H1 (cell line): ENCODE measurements around the gene CORO1A. TPM values are rescaled to one million over a fixed set of nuclear protein-coding genes. Genes with fewer than 3 reads are reported as not detected.
"Not testable (repeated sequence)": the region's sequence is repeated elsewhere in the genome, so short reads cannot be mapped to it uniquely, and the experiment has no call there.

Experiments used
- CTCF ChIA-PET: fragments of 300-600 bp; sonication (Branson Sonifier 250); formaldehyde crosslinking; loops from one replicate; lab custom pipeline; 2021; ENCODE audit not compliant: partially characterized antibody; lab: Charles Lee
- POLR2A ChIA-PET: fragments of 300-600 bp; sonication (Branson Sonifier 250); formaldehyde crosslinking; loops from one replicate; lab custom pipeline; 2021; ENCODE audit warnings: inconsistent platforms; ENCODE audit not compliant: partially characterized antibody; lab: Charles Lee
- DNase-seq, 2 experiments: peaks; one replicate each; pipeline versions ENCODE4 v3.0.0 to v3.0.0-alpha.2; 2010 to 2022; ENCODE audit warnings: low spot score in 2 of 2, low read depth in 1 of 2, mixed read lengths in 1 of 2
- FAIRE-seq: peaks from 2 replicates; lab custom pipeline; 2011; peaks lifted over from hg19 to GRCh38; lab: Jason Lieb, UNC
- H2AFZ ChIP-seq: 2 replicates; pipeline ENCODE4 v1.8.1; 2012; ENCODE audit warnings: low read length, inconsistent platforms
- H2AK5ac ChIP-seq: 2 replicates; pipeline ENCODE4 v1.6.1; 2013; ENCODE audit warnings: low read depth, low read length
- H2BK120ac ChIP-seq: replicated peaks from 2 replicates; pipeline ENCODE3; 2013; ENCODE audit warnings: low read depth, low read length, inconsistent platforms
- H2BK12ac ChIP-seq: 2 replicates; pipeline ENCODE4 v1.6.1; 2013; ENCODE audit warnings: low read depth, low read length
- H2BK15ac ChIP-seq: 2 replicates; pipeline ENCODE4 v1.6.1; 2013; ENCODE audit warnings: low read length
- H2BK20ac ChIP-seq: 2 replicates; pipeline ENCODE4 v1.6.1; 2013; ENCODE audit warnings: low read length
- H2BK5ac ChIP-seq: 2 replicates; pipeline ENCODE4 v1.6.1; 2013; ENCODE audit warnings: low read depth, low read length
- H3K14ac ChIP-seq: 2 replicates; pipeline ENCODE4 v1.6.1; 2013; ENCODE audit warnings: inconsistent platforms; ENCODE audit not compliant: insufficient read length
- H3K18ac ChIP-seq: 2 replicates; pipeline ENCODE4 v1.6.1; 2013; ENCODE audit warnings: low read length; ENCODE audit errors: extremely low read depth
- H3K23ac ChIP-seq: 2 replicates; pipeline ENCODE4 v1.6.1; 2013; ENCODE audit warnings: inconsistent platforms; ENCODE audit not compliant: insufficient read length
- H3K23me2 ChIP-seq: 2 replicates; pipeline ENCODE4 v1.6.1; 2013; ENCODE audit warnings: low read depth, low read length
- H3K27ac ChIP-seq: 2 replicates; pipeline ENCODE4 v1.6.1; 2011; ENCODE audit warnings: low read depth, low read length, inconsistent platforms
- H3K27me3 ChIP-seq, 4 experiments: replicated peaks in 1 of 4; 1 replicate in 1 of 4; 2 replicates in 3 of 4; pipeline versions ENCODE4 v1.6.1 to v1.8.1; 2011 to 2013; ENCODE audit warnings: low read length in 3 of 4, mild to moderate bottlenecking in 3 of 4, inconsistent platforms in 2 of 4, mixed read lengths in 2 of 4, moderate library complexity in 1 of 4; ENCODE audit not compliant: control insufficient read depth in 3 of 4, insufficient read depth in 3 of 4; ENCODE audit errors: extremely low read depth in 1 of 4
- H3K36me3 ChIP-seq, 4 experiments: 2 replicates each; pipeline versions ENCODE4 v1.6.1 to v1.8.1; 2011 to 2013; ENCODE audit warnings: mild to moderate bottlenecking in 4 of 4, low read length in 3 of 4, moderate library complexity in 2 of 4, control low read depth in 1 of 4, inconsistent platforms in 1 of 4; ENCODE audit not compliant: insufficient read depth in 4 of 4, control insufficient read depth in 2 of 4
- H3K4ac ChIP-seq: replicated peaks from 2 replicates; pipeline ENCODE3; 2013; ENCODE audit warnings: low read length, low read depth, mixed read lengths, inconsistent platforms; ENCODE audit not compliant: insufficient read length
- H3K4me1 ChIP-seq, 4 experiments: replicated peaks in 1 of 4; 1 replicate in 1 of 4; 2 replicates in 3 of 4; pipeline versions ENCODE4 v1.6.1 to v1.8.1; 2011 to 2013; ENCODE audit warnings: low read length in 3 of 4, inconsistent platforms in 2 of 4, mixed read lengths in 1 of 4; ENCODE audit not compliant: insufficient read depth in 4 of 4, control insufficient read depth in 3 of 4
- H3K4me2 ChIP-seq, 2 experiments: 2 replicates each; pipeline versions ENCODE4 v1.6.1 to v1.8.1; 2011 to 2013; ENCODE audit warnings: low read depth in 2 of 2, low read length in 2 of 2, control low read depth in 1 of 2, inconsistent platforms in 1 of 2, mild to moderate bottlenecking in 1 of 2; ENCODE audit not compliant: insufficient read depth in 1 of 2
- H3K4me3 ChIP-seq, 4 experiments: fragments of 200-600, 300-600 bp in 1 of 4; sonication (generic), shearing (Covaris generic), sonication (Bioruptor Twin) in 1 of 4; 2 replicates each; pipeline versions ENCODE4 v1.5.1 to v1.8.1; 2011 to 2016; ENCODE audit warnings: low read length in 4 of 4, low read depth in 3 of 4, control low read depth in 2 of 4, inconsistent platforms in 2 of 4, mild to moderate bottlenecking in 2 of 4, mixed read lengths in 1 of 4, moderate library complexity in 1 of 4; ENCODE audit not compliant: insufficient read depth in 2 of 4; ENCODE audit errors: extremely low read depth in 1 of 4
- H3K56ac ChIP-seq: replicated peaks from 2 replicates; pipeline ENCODE3; 2013; ENCODE audit warnings: low read depth, mild to moderate bottlenecking, mixed read lengths, low read length, inconsistent platforms; ENCODE audit not compliant: insufficient read length
- H3K79me1 ChIP-seq: 2 replicates; pipeline ENCODE4 v1.6.1; 2013; ENCODE audit warnings: low read depth, low read length, control low read depth
- H3K79me2 ChIP-seq, 2 experiments: 2 replicates each; pipeline versions ENCODE4 v1.6.1 to v1.8.1; 2012 to 2013; ENCODE audit warnings: low read length in 2 of 2, mild to moderate bottlenecking in 2 of 2, inconsistent platforms in 1 of 2; ENCODE audit not compliant: insufficient read depth in 2 of 2, control insufficient read depth in 1 of 2
- H3K9ac ChIP-seq, 4 experiments: replicated peaks in 1 of 4; 1 replicate in 1 of 4; 2 replicates in 3 of 4; pipeline versions ENCODE4 v1.6.1 to v1.8.1; 2011 to 2013; ENCODE audit warnings: low read depth in 3 of 4, low read length in 3 of 4, control low read depth in 2 of 4, mild to moderate bottlenecking in 2 of 4, moderate library complexity in 2 of 4, inconsistent platforms in 1 of 4; ENCODE audit errors: extremely low read depth in 1 of 4
- H3K9me3 ChIP-seq, 2 experiments: 2 replicates each; pipeline versions ENCODE4 v1.6.1 to v1.8.1; 2012 to 2013; ENCODE audit warnings: mild to moderate bottlenecking in 2 of 2, moderate library complexity in 2 of 2, control low read depth in 1 of 2, inconsistent platforms in 1 of 2, low read depth in 1 of 2, low read length in 1 of 2, mixed read lengths in 1 of 2; ENCODE audit not compliant: insufficient read depth in 2 of 2
- H4K20me1 ChIP-seq, 2 experiments: replicated peaks in 1 of 2; 2 replicates each; pipeline versions ENCODE3 to v1.8.1; 2011 to 2013; ENCODE audit warnings: inconsistent platforms in 2 of 2, low read length in 2 of 2, mild to moderate bottlenecking in 1 of 2; ENCODE audit not compliant: insufficient read depth in 2 of 2, control insufficient read depth in 1 of 2
- H4K5ac ChIP-seq: 2 replicates; pipeline ENCODE4 v1.6.1; 2013; ENCODE audit warnings: low read length, low read depth, mixed read lengths, inconsistent platforms; ENCODE audit not compliant: insufficient read length
- H4K8ac ChIP-seq: 2 replicates; pipeline ENCODE4 v1.8.0; 2013; ENCODE audit warnings: mild to moderate bottlenecking, moderate library complexity, low read length, inconsistent platforms; ENCODE audit not compliant: insufficient read depth; ENCODE audit errors: extremely low read depth
- H4K91ac ChIP-seq: replicated peaks from 2 replicates; pipeline ENCODE3; 2013; ENCODE audit warnings: low read length, mixed read lengths, inconsistent platforms; ENCODE audit not compliant: insufficient read length
- WGBS, 2 experiments: shearing (Covaris generic) in 1 of 2; methylation state at CpG; one replicate each; pipeline versions ENCODE4 v1.1.6 to v1.1.7; 2013 to 2015; ENCODE audit warnings: low lambda C conversion rate in 2 of 2, mixed read lengths in 2 of 2, inconsistent platforms in 1 of 2, low coverage in 1 of 2, missing lambda C conversion rate in 1 of 2; ENCODE audit not compliant: insufficient replicate concordance in 2 of 2, insufficient coverage in 1 of 2, insufficient read length in 1 of 2; ENCODE audit errors: extremely low coverage in 1 of 2, missing lambda C conversion rate in 1 of 2; 5-methylcytosine and 5-hydroxymethylcytosine counted together
- polyA plus RNA-seq, 7 experiments: library from polyadenylated mRNA; depleted of rRNA in 3 of 7; stranded (reverse) in 5 of 7; unstranded in 2 of 7; fragments of >200 nt in 5 of 7; fragments of 200-250 nt in 2 of 7; gene quantifications; 1 replicate in 5 of 7; 2 replicates in 1 of 7; 4 replicates in 1 of 7; pipeline versions ENCODE4 v1.2.1 to v1.2.3, GENCODE V29; 2011 to 2013; ENCODE audit warnings: missing spikeins in 2 of 7, mixed read lengths in 2 of 7
- total RNA-seq: library from RNA; stranded (reverse); fragmentation: NEBNext Ultra II Directional; extraction: Animal tissue kit (Norgen Biotek cat#: 25700); gene quantifications from 2 replicates; pipeline ENCODE4 v1.2.1, GENCODE V29; 2021

CORO1A gene
- total and polyA plus RNA-seq, 2 of the 8 experiments (the other 6 are each of a cell fraction or from before 2014, with no cell fraction given) = 10.9 to 11.7 TPM

GRCh38 chr16:30170145-30170544 lies 13.3 kb upstream of the CORO1A start:
- H3K23me2 ChIP-seq, H3K79me2 ChIP-seq, H4K5ac ChIP-seq, H3K4me2 ChIP-seq, H2BK20ac ChIP-seq, H3K27me3 ChIP-seq, H2AK5ac ChIP-seq, H2BK15ac ChIP-seq, H3K18ac ChIP-seq, H3K79me1 ChIP-seq, H4K20me1 ChIP-seq, H2AFZ ChIP-seq, H3K4ac ChIP-seq, H3K9ac ChIP-seq, H3K4me3 ChIP-seq, H3K23ac ChIP-seq, CTCF ChIA-PET, H3K36me3 ChIP-seq, DNase-seq, POLR2A ChIA-PET, H3K9me3 ChIP-seq, H3K4me1 ChIP-seq, H4K8ac ChIP-seq, H2BK5ac ChIP-seq, FAIRE-seq, H3K27ac ChIP-seq, H3K56ac ChIP-seq, H4K91ac ChIP-seq, H2BK120ac ChIP-seq, H3K14ac ChIP-seq, H2BK12ac ChIP-seq: not testable (repeated sequence)
- WGBS, 2 experiments = no CpG with 5 or more reads among the region's 31 CpGs
